Keratinocyte (primary cell): Measurements from ENCODE around the gene MKLN1.

Source experiments
- EZH2 ChIP-seq: IDR thresholded peaks from one replicate; pipeline ENCODE4 v1.6.1; 2012; ENCODE audit warnings: inconsistent platforms, mild to moderate bottlenecking, low read length, moderate library complexity
- TF ChIP-seq, protein P1 (sequence below), 3 experiments: IDR thresholded peaks in 1 of 3; conservative IDR thresholded peaks in 1 of 3; optimal IDR thresholded peaks in 1 of 3; 2 replicates in 2 of 3; 3 replicates in 1 of 3; pipeline versions ENCODE3 to v1.5.1; 2011; ENCODE audit warnings: low read length in 3 of 3, mild to moderate bottlenecking in 3 of 3, moderate library complexity in 2 of 3, control low read depth in 1 of 3, inconsistent platforms in 1 of 3; ENCODE audit not compliant: insufficient read depth in 2 of 3; ENCODE audit errors: extremely low read depth in 1 of 3

DNA sequence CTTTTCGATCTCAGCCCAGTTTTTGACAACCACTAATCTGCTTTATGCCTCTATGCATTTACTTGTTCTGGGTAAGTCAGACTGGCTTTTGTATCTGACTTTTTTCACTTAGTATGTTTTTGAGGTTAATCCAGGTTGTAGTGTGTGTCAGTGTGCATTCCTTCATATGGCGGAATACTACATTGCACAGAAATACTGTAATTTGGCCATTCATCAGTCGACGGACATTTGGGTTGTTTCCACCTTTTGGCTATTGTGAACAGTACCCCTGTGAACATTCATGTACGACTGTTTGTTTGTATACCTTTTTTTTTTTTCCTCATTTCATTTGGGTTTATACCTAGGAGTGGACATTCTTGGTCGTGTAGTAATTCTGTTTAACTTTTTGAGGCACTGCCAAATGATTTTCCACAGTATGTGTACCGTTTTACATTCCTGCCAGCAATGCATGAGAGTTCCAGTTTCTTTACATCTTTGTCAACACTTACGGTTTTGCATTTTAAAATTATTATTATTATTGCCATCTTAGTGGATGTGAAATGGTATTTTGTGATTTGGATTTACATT is 57.4 kb downstream of the MKLN1 start:
- TF ChIP-seq, protein P1, sequence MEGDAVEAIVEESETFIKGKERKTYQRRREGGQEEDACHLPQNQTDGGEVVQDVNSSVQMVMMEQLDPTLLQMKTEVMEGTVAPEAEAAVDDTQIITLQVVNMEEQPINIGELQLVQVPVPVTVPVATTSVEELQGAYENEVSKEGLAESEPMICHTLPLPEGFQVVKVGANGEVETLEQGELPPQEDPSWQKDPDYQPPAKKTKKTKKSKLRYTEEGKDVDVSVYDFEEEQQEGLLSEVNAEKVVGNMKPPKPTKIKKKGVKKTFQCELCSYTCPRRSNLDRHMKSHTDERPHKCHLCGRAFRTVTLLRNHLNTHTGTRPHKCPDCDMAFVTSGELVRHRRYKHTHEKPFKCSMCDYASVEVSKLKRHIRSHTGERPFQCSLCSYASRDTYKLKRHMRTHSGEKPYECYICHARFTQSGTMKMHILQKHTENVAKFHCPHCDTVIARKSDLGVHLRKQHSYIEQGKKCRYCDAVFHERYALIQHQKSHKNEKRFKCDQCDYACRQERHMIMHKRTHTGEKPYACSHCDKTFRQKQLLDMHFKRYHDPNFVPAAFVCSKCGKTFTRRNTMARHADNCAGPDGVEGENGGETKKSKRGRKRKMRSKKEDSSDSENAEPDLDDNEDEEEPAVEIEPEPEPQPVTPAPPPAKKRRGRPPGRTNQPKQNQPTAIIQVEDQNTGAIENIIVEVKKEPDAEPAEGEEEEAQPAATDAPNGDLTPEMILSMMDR (optimal IDR thresholded peaks at IDR 0.05 in 1 of 3, IDR thresholded peaks at IDR 0.05 in 1 of 3, conservative IDR thresholded peaks at IDR 0.05 in 1 of 3; ENCODE audit: extremely low read depth in 1 of 3, insufficient read depth in 2 of 3, low read length in 3 of 3), result no peak
- no peak for TF ChIP-seq EZH2
